ENCODE results near the gene RNF123.
"Not testable (repeated sequence)": the region's sequence is repeated elsewhere in the genome, so short reads cannot be mapped to it uniquely, and the experiment has no call there.

DNA sequence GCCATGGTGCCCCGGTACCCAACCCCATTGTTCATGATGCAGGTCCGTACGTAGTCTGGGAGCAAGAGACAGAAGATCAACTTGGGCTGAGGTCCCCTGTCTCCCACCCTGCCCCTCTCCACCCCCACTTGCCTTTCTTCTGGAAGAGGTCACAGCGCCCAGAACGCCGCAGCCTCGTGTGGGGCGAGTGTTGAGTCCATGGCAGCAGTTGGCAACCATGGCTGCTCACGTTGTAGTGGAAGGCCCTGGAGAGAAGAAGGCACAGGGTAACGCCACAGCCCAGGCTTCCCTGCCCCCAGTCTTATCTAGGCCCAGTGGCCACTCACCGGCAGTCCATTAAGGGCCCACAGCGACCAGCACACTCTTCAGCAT is 1.9 kb upstream of the RNF123 start:
- not testable (repeated sequence) for TF ChIP-seq POLR2A (IDR thresholded peaks at IDR 0.05)
- TF ChIP-seq, protein P1, sequence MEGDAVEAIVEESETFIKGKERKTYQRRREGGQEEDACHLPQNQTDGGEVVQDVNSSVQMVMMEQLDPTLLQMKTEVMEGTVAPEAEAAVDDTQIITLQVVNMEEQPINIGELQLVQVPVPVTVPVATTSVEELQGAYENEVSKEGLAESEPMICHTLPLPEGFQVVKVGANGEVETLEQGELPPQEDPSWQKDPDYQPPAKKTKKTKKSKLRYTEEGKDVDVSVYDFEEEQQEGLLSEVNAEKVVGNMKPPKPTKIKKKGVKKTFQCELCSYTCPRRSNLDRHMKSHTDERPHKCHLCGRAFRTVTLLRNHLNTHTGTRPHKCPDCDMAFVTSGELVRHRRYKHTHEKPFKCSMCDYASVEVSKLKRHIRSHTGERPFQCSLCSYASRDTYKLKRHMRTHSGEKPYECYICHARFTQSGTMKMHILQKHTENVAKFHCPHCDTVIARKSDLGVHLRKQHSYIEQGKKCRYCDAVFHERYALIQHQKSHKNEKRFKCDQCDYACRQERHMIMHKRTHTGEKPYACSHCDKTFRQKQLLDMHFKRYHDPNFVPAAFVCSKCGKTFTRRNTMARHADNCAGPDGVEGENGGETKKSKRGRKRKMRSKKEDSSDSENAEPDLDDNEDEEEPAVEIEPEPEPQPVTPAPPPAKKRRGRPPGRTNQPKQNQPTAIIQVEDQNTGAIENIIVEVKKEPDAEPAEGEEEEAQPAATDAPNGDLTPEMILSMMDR (IDR thresholded peaks at IDR 0.05) = not testable (repeated sequence)
